Lower lobe of right lung (tissue), 2 donors: Measurements from ENCODE around the gene CDK5RAP1. TPM values are rescaled to one million over a fixed set of nuclear protein-coding genes. Genes with fewer than 3 reads are reported as not detected.

Experiments
- ATAC-seq, 2 donors: fragments of 200-7000 bp; cut with Tn5 transposase; one replicate each; pipeline ENCODE4 v1.9.1; 2020 to 2022; ENCODE audit warnings: mild to moderate bottlenecking in 2 of 2, moderate library complexity in 2 of 2
- DNase-seq: peaks from one replicate; pipeline ENCODE4 v3.0.0-alpha.2; 2020
- H3K27ac ChIP-seq: fragments of 200-600 bp; one replicate; pipeline ENCODE4 v1.8.0; 2022
- H3K27me3 ChIP-seq: fragments of 200-600 bp; one replicate; pipeline ENCODE4 v1.8.0; 2022; ENCODE audit warnings: low read depth
- H3K36me3 ChIP-seq: fragments of 200-600 bp; one replicate; pipeline ENCODE4 v1.8.0; 2022; ENCODE audit warnings: mild to moderate bottlenecking
- H3K4me1 ChIP-seq: fragments of 200-600 bp; one replicate; pipeline ENCODE4 v1.8.0; 2022
- H3K4me3 ChIP-seq: fragments of 200-600 bp; one replicate; pipeline ENCODE4 v1.8.0; 2022; ENCODE audit warnings: mild to moderate bottlenecking
- H3K9me3 ChIP-seq: fragments of 200-600 bp; one replicate; pipeline ENCODE4 v1.8.0; 2022
- intact Hi-C: fragments of 100-400 bp; cut with DNase I; formaldehyde crosslinking; loops from one replicate; pipeline ENCODE4 v1.11.0; 2022
- total RNA-seq: library from RNA; stranded (reverse); fragmentation: NEBNext Ultra II Directional; extraction: Animal tissue kit (Norgen Biotek cat#: 25700); gene quantifications from one replicate; pipeline ENCODE4 v1.2.1, GENCODE V29; 2021
- TF ChIP-seq, protein P1 (sequence below): fragments of 200-600 bp; IDR thresholded peaks from one replicate; pipeline ENCODE4 v1.8.0; 2022; ENCODE audit warnings: antibody characterized with exemption, mild to moderate bottlenecking
- donor health status: DM: no; HTN: yes; CAD: no; lungs with severe emphysema.

CDK5RAP1 gene
- total RNA-seq, 1 donor from 2014 or later: 23.2 TPM

DNA sequence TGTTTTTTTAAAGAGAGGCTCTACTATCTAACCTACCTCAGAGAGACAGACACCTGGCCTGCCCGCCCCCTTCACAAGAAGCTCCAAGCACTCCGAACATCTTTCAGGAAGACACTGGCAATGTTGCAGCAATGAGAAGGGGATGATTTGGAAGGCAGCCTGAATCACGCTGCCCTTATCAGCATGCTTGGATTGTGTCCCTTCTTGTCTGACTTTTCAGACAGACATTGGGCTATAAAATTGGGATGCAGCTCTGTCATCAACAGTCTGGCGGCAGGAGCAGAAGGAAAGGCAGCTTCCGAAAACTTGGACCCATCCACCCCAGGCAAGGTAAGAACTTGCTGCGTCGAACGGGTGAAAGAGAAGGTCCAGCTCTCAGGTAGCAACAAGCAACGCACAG is 56.0 kb downstream of the CDK5RAP1 start:
- peaks cover 5% of the 10 kb centered on the region for H3K27me3 ChIP-seq
- no peak for ATAC-seq
- no peak overlapping the region for H3K4me3 ChIP-seq
- no peak overlapping the region for H3K27ac ChIP-seq
- no peaks in the 10 kb centered on the region for H3K4me1 ChIP-seq
- peaks cover 14% of the 10 kb centered on the region for H3K36me3 ChIP-seq
- intact Hi-C loops: no loop called here
- DNase-seq: no peak
- TF ChIP-seq, protein P1, sequence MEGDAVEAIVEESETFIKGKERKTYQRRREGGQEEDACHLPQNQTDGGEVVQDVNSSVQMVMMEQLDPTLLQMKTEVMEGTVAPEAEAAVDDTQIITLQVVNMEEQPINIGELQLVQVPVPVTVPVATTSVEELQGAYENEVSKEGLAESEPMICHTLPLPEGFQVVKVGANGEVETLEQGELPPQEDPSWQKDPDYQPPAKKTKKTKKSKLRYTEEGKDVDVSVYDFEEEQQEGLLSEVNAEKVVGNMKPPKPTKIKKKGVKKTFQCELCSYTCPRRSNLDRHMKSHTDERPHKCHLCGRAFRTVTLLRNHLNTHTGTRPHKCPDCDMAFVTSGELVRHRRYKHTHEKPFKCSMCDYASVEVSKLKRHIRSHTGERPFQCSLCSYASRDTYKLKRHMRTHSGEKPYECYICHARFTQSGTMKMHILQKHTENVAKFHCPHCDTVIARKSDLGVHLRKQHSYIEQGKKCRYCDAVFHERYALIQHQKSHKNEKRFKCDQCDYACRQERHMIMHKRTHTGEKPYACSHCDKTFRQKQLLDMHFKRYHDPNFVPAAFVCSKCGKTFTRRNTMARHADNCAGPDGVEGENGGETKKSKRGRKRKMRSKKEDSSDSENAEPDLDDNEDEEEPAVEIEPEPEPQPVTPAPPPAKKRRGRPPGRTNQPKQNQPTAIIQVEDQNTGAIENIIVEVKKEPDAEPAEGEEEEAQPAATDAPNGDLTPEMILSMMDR: no peak
- no peaks in the 10 kb centered on the region for H3K9me3 ChIP-seq

DNA sequence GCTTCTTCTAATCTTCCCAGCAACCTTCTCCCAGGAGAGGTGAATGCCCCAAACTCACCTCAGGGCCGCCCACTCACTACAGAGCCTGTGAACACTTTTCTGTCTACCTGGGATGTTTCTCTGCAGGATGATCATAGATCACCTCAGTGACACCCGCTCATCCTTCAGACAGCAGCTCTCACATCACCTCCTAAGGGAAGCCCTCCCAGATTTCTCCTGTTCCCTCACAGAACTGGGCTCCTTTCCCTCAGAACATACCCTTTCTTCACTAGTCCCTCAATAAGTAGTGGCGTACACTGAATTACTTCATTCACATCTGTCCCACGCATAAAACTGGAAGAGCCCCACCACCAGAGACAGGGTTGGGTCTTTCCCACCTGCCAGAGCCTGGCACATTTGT is 57.8 kb downstream of the CDK5RAP1 start:
- DNase-seq: no peak
- Histone ChIP-seq H3K27me3 (peaks cover 5% of the 10 kb centered on the region), H3K9me3 (no peaks in the 10 kb centered on the region), H3K36me3 (no peaks in the 10 kb centered on the region), H3K4me3 (no peak overlapping the region), H3K4me1 (no peaks in the 10 kb centered on the region), H3K27ac (no peak overlapping the region)
- TF ChIP-seq, protein P1: no peak
- no peak for ATAC-seq
- intact Hi-C loops: no loop called here

DNA sequence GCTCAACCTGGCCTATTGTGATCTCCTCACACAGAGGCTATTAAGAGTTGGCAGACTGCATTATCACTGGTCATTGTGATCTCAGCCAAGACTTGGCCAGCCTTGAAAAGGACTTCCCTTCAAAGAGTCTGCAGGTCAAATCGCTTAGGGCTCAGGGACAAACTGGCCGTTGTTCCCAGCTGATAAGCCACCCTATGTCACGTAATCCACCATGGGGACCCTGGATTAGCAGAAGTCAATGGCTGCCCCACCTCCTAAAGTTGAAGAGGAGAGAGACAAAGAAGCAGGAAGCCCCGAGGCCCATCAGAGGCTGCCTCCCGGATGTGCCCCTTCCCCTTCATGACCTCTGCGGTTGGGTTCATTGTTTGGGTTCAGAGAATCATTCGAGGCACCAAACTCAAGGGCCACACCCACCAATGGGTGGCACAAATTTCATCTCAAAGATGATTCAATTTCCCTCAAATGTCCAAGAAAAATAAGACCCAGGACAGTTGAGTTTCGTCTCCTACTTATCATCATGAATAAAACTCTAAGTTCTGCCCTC is 61.7 kb downstream of the CDK5RAP1 start:
- no peaks in the 10 kb centered on the region for H3K36me3 ChIP-seq
- DNase-seq (no peak), ATAC-seq (no peak)
- H3K4me1 ChIP-seq: no peaks in the 10 kb centered on the region
- no peak overlapping the region for H3K27ac ChIP-seq
- H3K9me3 ChIP-seq: no peaks in the 10 kb centered on the region
- no peak overlapping the region for H3K4me3 ChIP-seq
- intact Hi-C loops: no loop called here
- TF ChIP-seq, protein P1: no peak
- H3K27me3 ChIP-seq: peaks cover 5% of the 10 kb centered on the region

DNA sequence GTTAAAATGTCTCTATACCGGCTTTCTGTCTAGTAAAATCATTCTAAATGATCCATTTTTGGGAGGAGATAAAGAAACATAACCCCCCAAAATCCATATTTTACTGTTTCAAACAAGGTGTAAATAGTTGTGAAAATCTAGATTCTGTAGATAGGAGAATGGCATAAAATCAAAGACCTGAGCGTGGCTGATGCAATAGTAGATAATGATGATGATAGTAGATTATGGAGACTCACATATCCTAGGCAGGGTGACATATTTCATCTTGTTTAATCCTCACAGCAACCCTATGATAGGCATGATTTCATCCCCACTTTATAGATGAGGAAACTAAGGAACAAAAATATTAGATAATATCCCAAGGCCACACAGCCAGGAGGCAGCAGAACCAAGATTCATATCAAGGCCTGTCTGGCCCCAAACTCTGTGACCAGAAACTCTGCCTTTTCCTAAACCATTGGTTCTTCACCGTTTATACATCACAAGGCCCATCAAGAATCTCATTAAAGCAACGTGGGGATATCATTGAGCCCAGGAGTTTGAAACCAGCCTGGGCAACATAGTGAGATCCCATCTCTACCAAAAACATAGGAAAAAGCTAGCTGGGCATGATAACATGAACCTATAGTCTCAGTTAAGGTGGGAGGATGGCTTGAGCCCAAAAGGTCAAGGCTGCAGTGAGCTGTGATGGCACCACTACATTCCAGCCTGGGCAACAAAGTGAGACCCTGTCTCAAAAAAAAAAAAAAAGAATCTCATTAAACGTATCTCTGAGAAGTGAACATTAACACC is 62.7 kb downstream of the CDK5RAP1 start:
- intact Hi-C loops: no loop called here
- DNase-seq (no peak), ATAC-seq (no peak)
- Histone ChIP-seq H3K9me3 (no peaks in the 10 kb centered on the region), H3K4me3 (no peak overlapping the region), H3K36me3 (no peaks in the 10 kb centered on the region), H3K27me3 (peaks cover 5% of the 10 kb centered on the region), H3K4me1 (no peaks in the 10 kb centered on the region), H3K27ac (no peak overlapping the region)
- TF ChIP-seq, protein P1: no peak

DNA sequence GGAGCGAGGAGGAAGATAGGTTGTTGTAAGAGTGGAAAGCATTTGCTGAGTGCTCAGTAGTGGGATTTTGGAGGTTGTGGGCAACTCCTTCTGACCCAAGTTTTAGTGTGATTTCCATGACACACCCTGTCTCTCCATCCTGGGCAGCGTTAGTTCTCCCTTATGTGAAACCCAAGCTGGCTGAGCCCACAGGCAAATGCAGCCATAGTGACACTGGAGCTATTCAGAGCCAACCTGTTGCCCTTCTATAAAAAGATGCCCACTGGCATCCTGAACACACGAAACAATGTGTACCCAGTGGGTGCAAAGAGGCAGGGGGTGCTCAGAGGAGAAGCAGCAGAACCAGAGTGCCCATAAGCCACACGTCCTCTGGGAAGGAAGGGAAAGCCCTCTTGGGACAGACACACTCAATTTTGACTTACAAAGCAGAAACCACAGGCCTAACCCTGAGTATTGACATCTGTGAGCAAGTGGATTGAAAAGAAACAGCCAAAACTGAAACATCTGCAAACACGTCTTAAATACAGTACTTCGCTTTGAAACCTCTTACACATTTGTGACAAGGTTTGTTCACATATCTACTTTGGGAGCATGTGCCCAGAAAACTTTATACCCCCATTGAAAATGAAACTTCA is 63.7 kb downstream of the CDK5RAP1 start:
- no peak for ATAC-seq
- H3K4me3 ChIP-seq: no peak overlapping the region
- H3K9me3 ChIP-seq: no peaks in the 10 kb centered on the region
- intact Hi-C loops: no loop called here
- no peak for DNase-seq
- no peaks in the 10 kb centered on the region for H3K36me3 ChIP-seq
- peaks cover 5% of the 10 kb centered on the region for H3K27me3 ChIP-seq
- TF ChIP-seq, protein P1: no peak
- no peak overlapping the region for H3K27ac ChIP-seq
- no peaks in the 10 kb centered on the region for H3K4me1 ChIP-seq
